ENCODE measurements around the gene LHX4.

DNA sequence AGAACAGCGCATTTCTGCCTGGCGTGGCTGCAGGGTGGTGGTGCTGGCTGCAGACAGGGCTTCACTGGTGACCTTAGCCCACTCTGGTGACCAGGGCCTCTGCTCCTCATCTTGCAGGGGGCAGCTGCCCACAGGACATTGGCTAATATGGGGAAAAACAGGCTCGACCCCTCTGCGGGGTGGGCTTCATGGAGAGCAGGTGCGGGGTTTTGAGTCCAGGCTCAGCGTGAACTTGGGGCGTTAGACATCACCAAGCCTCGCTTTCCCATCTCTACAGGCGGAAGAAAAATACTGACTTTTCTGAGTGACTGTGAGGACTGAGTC, 24.4 kb downstream of the LHX4 start:
- TF ChIP-seq POLR2A (IDR thresholded peaks at IDR 0.05), result no peak
- TF ChIP-seq, protein P1, sequence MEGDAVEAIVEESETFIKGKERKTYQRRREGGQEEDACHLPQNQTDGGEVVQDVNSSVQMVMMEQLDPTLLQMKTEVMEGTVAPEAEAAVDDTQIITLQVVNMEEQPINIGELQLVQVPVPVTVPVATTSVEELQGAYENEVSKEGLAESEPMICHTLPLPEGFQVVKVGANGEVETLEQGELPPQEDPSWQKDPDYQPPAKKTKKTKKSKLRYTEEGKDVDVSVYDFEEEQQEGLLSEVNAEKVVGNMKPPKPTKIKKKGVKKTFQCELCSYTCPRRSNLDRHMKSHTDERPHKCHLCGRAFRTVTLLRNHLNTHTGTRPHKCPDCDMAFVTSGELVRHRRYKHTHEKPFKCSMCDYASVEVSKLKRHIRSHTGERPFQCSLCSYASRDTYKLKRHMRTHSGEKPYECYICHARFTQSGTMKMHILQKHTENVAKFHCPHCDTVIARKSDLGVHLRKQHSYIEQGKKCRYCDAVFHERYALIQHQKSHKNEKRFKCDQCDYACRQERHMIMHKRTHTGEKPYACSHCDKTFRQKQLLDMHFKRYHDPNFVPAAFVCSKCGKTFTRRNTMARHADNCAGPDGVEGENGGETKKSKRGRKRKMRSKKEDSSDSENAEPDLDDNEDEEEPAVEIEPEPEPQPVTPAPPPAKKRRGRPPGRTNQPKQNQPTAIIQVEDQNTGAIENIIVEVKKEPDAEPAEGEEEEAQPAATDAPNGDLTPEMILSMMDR (IDR thresholded peaks at IDR 0.05), result no peak
- TF ChIP-seq POLR2AphosphoS5 (IDR thresholded peaks at IDR 0.05), result no peak

Measured in transverse colon (tissue), 4 donors.